AG09319 (cell line): ENCODE measurements around the gene SERPINA12.

Source experiments
- DNase-seq: peaks from one replicate; pipeline ENCODE4 v3.0.0-alpha.2; 2010; ENCODE audit warnings: low read depth; ENCODE audit errors: extremely low read depth
- CTCF ChIP-seq: IDR thresholded peaks from 2 replicates; pipeline ENCODE4 v1.5.1; 2011; ENCODE audit warnings: low read depth, mild to moderate bottlenecking, inconsistent platforms, low read length, moderate library complexity

The SERPINA12 gene

GRCh38 chr14:94455928-94456327, 53.3 kb downstream of the SERPINA12 start:
- no peak for DNase-seq
- no peak for TF ChIP-seq CTCF

GRCh38 chr14:94451826-94452225, 57.4 kb downstream of the SERPINA12 start:
- no peak for DNase-seq
- TF ChIP-seq CTCF: no peak

GRCh38 chr14:94451091-94451771, 58.0 kb downstream of the SERPINA12 start:
- no peak for TF ChIP-seq CTCF
- no peak for DNase-seq

GRCh38 chr14:94450722-94451090, 58.6 kb downstream of the SERPINA12 start:
- TF ChIP-seq CTCF: no peak

GRCh38 chr14:94449930-94450329, 59.3 kb downstream of the SERPINA12 start:
- no peak for TF ChIP-seq CTCF
- no peak for DNase-seq

More at GRCh38 chr14:94450722-94451090, 58.6 kb downstream of the SERPINA12 start:
- no peak for DNase-seq

GRCh38 chr14:94448071-94448808, 61.0 kb downstream of the SERPINA12 start:
- DNase-seq: no peak
- TF ChIP-seq CTCF: no peak

GRCh38 chr14:94447206-94447605, 62.1 kb downstream of the SERPINA12 start:
- no peak for TF ChIP-seq CTCF
- no peak for DNase-seq
